Measurements from ENCODE around the gene RPS6KA2.

DNA sequence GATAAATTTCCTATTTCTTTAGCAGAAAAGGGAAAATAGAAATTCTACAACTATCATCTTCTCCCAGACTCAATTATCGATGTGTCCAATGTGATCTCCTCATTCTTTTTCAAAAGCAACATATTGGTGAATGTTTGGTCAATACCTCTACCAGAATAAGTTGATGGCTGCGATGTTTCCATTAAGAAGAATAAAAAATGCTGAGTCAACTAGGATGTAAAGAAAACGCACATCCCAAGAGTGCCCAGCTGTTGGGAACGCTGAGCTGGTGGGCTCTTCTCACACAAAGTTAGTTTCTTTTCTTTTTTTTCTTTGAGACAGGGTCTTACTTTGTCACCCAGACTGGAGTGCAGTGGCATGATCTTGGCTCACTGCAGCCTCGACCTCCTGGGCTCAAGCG, 80.4 kb downstream of the RPS6KA2 start:
- TF ChIP-seq EZH2 (IDR thresholded peaks at IDR 0.05; ENCODE audit: low read depth, unreplicated experiment): no peak
- TF ChIP-seq, protein P1, sequence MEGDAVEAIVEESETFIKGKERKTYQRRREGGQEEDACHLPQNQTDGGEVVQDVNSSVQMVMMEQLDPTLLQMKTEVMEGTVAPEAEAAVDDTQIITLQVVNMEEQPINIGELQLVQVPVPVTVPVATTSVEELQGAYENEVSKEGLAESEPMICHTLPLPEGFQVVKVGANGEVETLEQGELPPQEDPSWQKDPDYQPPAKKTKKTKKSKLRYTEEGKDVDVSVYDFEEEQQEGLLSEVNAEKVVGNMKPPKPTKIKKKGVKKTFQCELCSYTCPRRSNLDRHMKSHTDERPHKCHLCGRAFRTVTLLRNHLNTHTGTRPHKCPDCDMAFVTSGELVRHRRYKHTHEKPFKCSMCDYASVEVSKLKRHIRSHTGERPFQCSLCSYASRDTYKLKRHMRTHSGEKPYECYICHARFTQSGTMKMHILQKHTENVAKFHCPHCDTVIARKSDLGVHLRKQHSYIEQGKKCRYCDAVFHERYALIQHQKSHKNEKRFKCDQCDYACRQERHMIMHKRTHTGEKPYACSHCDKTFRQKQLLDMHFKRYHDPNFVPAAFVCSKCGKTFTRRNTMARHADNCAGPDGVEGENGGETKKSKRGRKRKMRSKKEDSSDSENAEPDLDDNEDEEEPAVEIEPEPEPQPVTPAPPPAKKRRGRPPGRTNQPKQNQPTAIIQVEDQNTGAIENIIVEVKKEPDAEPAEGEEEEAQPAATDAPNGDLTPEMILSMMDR (conservative IDR thresholded peaks at IDR 0.05; ENCODE audit: low read depth in 2 of 2): no peak
